Tibial nerve (tissue), 3 donors: ENCODE results near the gene EGFL7.

ENCODE experiments used
- POLR2A ChIP-seq, 2 donors: fragments of 450-650 bp; IDR thresholded peaks; one replicate each; pipeline ENCODE4 v1.6.1; 2017; ENCODE audit warnings: antibody characterized with exemption in 2 of 2, mild to moderate bottlenecking in 2 of 2, moderate library complexity in 2 of 2
- TF ChIP-seq, protein P1 (sequence below), 5 experiments: fragments of 200-600 bp in 3 of 5; fragments of 450-650 bp in 2 of 5; sonication (generic) in 3 of 5; IDR thresholded peaks; one replicate each; pipeline ENCODE4 v1.5.1; 2016 to 2019; ENCODE audit warnings: antibody characterized with exemption in 5 of 5, mild to moderate bottlenecking in 3 of 5, moderate library complexity in 2 of 5

DNA sequence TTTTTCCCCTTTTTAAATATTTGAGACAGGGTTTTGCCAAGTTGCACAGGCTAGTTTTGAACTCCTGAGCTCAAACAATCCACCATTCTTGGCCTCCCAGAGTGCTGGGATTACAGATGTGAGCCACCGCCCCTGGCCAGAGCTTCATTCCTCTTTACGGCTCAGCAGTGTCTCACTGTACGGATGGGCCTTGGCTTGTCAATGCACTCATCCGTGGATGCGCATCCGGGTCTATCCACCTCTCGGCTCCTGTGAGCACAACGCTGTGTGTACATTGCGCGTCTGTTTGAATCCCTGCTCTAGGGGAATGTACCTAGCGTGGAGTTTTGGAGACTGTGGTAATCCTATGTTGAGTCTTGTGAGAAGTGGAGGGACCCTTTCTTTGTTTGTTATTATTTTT, 10.9 kb upstream of the EGFL7 start:
- TF ChIP-seq, protein P1, sequence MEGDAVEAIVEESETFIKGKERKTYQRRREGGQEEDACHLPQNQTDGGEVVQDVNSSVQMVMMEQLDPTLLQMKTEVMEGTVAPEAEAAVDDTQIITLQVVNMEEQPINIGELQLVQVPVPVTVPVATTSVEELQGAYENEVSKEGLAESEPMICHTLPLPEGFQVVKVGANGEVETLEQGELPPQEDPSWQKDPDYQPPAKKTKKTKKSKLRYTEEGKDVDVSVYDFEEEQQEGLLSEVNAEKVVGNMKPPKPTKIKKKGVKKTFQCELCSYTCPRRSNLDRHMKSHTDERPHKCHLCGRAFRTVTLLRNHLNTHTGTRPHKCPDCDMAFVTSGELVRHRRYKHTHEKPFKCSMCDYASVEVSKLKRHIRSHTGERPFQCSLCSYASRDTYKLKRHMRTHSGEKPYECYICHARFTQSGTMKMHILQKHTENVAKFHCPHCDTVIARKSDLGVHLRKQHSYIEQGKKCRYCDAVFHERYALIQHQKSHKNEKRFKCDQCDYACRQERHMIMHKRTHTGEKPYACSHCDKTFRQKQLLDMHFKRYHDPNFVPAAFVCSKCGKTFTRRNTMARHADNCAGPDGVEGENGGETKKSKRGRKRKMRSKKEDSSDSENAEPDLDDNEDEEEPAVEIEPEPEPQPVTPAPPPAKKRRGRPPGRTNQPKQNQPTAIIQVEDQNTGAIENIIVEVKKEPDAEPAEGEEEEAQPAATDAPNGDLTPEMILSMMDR (IDR thresholded peaks at IDR 0.05), result no peak
- no peak for TF ChIP-seq POLR2A (IDR thresholded peaks at IDR 0.05)
